ENCODE results near the gene LSM12.

- TF ChIP-seq CTCF (IDR thresholded peaks at IDR 0.05; ENCODE audit: low read depth, low read length) (no peak), POLR2A (IDR thresholded peaks at IDR 0.05; ENCODE audit: extremely low read depth, insufficient read length) (no peak), MYC (IDR thresholded peaks at IDR 0.05; ENCODE audit: low read depth, low read length) (no peak)
These were observed 17.0 kb downstream of the LSM12 start for GRCh38 chr17:44049294-44050060.
